C4-2B (cell line): ENCODE measurements around the gene ZSCAN31.

Source experiments
- CTCF ChIP-seq: fragments of 450-650 bp; conservative IDR thresholded peaks from 2 replicates; pipeline ENCODE4 v1.5.1; 2017; ENCODE audit warnings: mild to moderate bottlenecking
- ZFX ChIP-seq: fragments of 450-650 bp; IDR thresholded peaks from 2 replicates; pipeline ENCODE4 v1.6.1; 2017

GRCh38 chr6:28351087-28351486 is 15.1 kb upstream of the ZSCAN31 start:
- TF ChIP-seq CTCF: no peak
- TF ChIP-seq ZFX: no peak
